ENCODE results near the gene RPS6KA2. TPM values are rescaled to one million over a fixed set of nuclear protein-coding genes. Genes with fewer than 3 reads are reported as not detected.

RPS6KA2 gene
- total RNA-seq, 2 donors from 2014 or later, result 78.6 to 131 TPM

GRCh38 chr6:166570929-166571713 lies 55.9 kb downstream of the RPS6KA2 start:
- no peaks in the 10 kb centered on the region for H3K27me3 ChIP-seq
- DNase-seq (ENCODE audit: low spot score), result peak; percentile 36
- peaks cover 0 to 33% of the 10 kb centered on the region in 2 donors for H3K4me1 ChIP-seq
- H3K4me3 ChIP-seq, result no peak overlapping the region
- no peak for TF ChIP-seq CTCF (IDR thresholded peaks at IDR 0.05)
- no peaks in the 10 kb centered on the region for H3K9me3 ChIP-seq
- no peak overlapping the region for H3K27ac ChIP-seq
- no peaks in the 10 kb centered on the region for H3K36me3 ChIP-seq

- DNase-seq (ENCODE audit: low spot score), result peak; percentile 55
- Histone ChIP-seq H3K27ac (no peak overlapping the region), H3K36me3 (no peaks in the 10 kb centered on the region), H3K27me3 (no peaks in the 10 kb centered on the region), H3K4me1 (peaks cover 0 to 24% of the 10 kb centered on the region in 2 donors), H3K4me3 (no peak overlapping the region), H3K9me3 (no peaks in the 10 kb centered on the region)
- TF ChIP-seq CTCF (IDR thresholded peaks at IDR 0.05), result no peak
Measured at GRCh38 chr6:166569206-166569605, 57.8 kb downstream of the RPS6KA2 start.

GRCh38 chr6:166567813-166568212 lies 59.2 kb downstream of the RPS6KA2 start:
- Histone ChIP-seq H3K4me3 (no peak overlapping the region), H3K9me3 (no peaks in the 10 kb centered on the region), H3K27ac (peak overlapping the region in 1 of 2 donors; percentile 15), H3K36me3 (no peaks in the 10 kb centered on the region), H3K4me1 (peaks cover 0 to 33% of the 10 kb centered on the region in 2 donors), H3K27me3 (no peaks in the 10 kb centered on the region)
- DNase-seq (ENCODE audit: low spot score), result no peak
- TF ChIP-seq CTCF (IDR thresholded peaks at IDR 0.05), result no peak

GRCh38 chr6:166567107-166567506 lies 59.9 kb downstream of the RPS6KA2 start:
- Histone ChIP-seq H3K36me3 (no peaks in the 10 kb centered on the region), H3K9me3 (no peaks in the 10 kb centered on the region), H3K4me3 (no peak overlapping the region), H3K27ac (peak overlapping the region in 1 of 2 donors; percentile 54), H3K27me3 (no peaks in the 10 kb centered on the region), H3K4me1 (peaks cover 0 to 33% of the 10 kb centered on the region in 2 donors)
- no peak for DNase-seq (ENCODE audit: low spot score)
- no peak for TF ChIP-seq CTCF (IDR thresholded peaks at IDR 0.05)

GRCh38 chr6:166566026-166567011 lies 60.7 kb downstream of the RPS6KA2 start:
- Histone ChIP-seq H3K9me3 (no peaks in the 10 kb centered on the region), H3K27ac (peak overlapping the region in 1 of 2 donors; percentile 54), H3K4me3 (no peak overlapping the region), H3K36me3 (no peaks in the 10 kb centered on the region), H3K4me1 (peaks cover 0 to 33% of the 10 kb centered on the region in 2 donors), H3K27me3 (no peaks in the 10 kb centered on the region)
- no peak for DNase-seq (ENCODE audit: low spot score)
- TF ChIP-seq CTCF (IDR thresholded peaks at IDR 0.05), result no peak

Data from right atrium auricular region (tissue), 2 donors.